Liver (tissue), 9 donors: ENCODE measurements around the gene RNASE7. TPM values are rescaled to one million over a fixed set of nuclear protein-coding genes. Genes with fewer than 3 reads are reported as not detected.

Experiments
- DNase-seq: peaks from one replicate; pipeline ENCODE4 v3.0.0-alpha.2; 2017; ENCODE audit warnings: low spot score
- H3K27ac ChIP-seq, 2 donors: one replicate each; pipeline ENCODE4 v1.7.0; 2013; ENCODE audit warnings: inconsistent platforms in 2 of 2, low read length in 2 of 2, control low read depth in 1 of 2, low read depth in 1 of 2, mild to moderate bottlenecking in 1 of 2
- H3K27me3 ChIP-seq, 4 donors: one replicate each; pipeline versions ENCODE4 v1.6.1 to v1.7.0; 2013; ENCODE audit warnings: low read length in 3 of 4, inconsistent platforms in 1 of 4, mild to moderate bottlenecking in 1 of 4, moderate library complexity in 1 of 4; ENCODE audit not compliant: control insufficient read depth in 4 of 4, insufficient read depth in 4 of 4
- H3K36me3 ChIP-seq, 4 donors: one replicate each; pipeline versions ENCODE4 v1.6.1 to v1.7.0; 2013; ENCODE audit warnings: low read length in 3 of 4, mild to moderate bottlenecking in 3 of 4, low read depth in 1 of 4, moderate library complexity in 1 of 4; ENCODE audit not compliant: control insufficient read depth in 4 of 4, insufficient read depth in 3 of 4
- H3K4me1 ChIP-seq, 4 donors: one replicate each; pipeline versions ENCODE4 v1.6.1 to v1.7.0; 2013; ENCODE audit warnings: low read length in 3 of 4, mild to moderate bottlenecking in 3 of 4, moderate library complexity in 1 of 4; ENCODE audit not compliant: control insufficient read depth in 4 of 4, insufficient read depth in 4 of 4
- H3K4me3 ChIP-seq, 3 donors: one replicate each; pipeline versions ENCODE4 v1.6.1 to v1.7.0; 2013; ENCODE audit warnings: low read length in 3 of 3, control low read depth in 1 of 3, low read depth in 1 of 3, mild to moderate bottlenecking in 1 of 3
- H3K9ac ChIP-seq, 2 donors: one replicate each; pipeline ENCODE4 v1.7.0; 2013; ENCODE audit warnings: low read length in 2 of 2, mild to moderate bottlenecking in 2 of 2, moderate library complexity in 2 of 2, control low read depth in 1 of 2, low read depth in 1 of 2
- H3K9me3 ChIP-seq, 4 donors: one replicate each; pipeline versions ENCODE4 v1.6.1 to v1.7.0; 2013; ENCODE audit warnings: low read length in 3 of 4; ENCODE audit not compliant: control insufficient read depth in 4 of 4
- EGR1 ChIP-seq, 2 donors: IDR thresholded peaks; 2 replicates each; pipeline ENCODE4 v1.6.1; 2016 to 2018; ENCODE audit warnings: antibody characterized with exemption in 2 of 2, low read depth in 2 of 2
- FOXA1 ChIP-seq: IDR thresholded peaks from 2 replicates; pipeline ENCODE4 v1.6.1; 2016; ENCODE audit warnings: antibody characterized with exemption
- FOXA2 ChIP-seq: IDR thresholded peaks from 2 replicates; pipeline ENCODE4 v1.6.1; 2016; ENCODE audit warnings: antibody characterized with exemption
- GABPA ChIP-seq, 2 donors: IDR thresholded peaks in 1 of 2; conservative IDR thresholded peaks in 1 of 2; 2 replicates each; pipeline ENCODE4 v1.6.1; 2016; ENCODE audit warnings: antibody characterized with exemption in 2 of 2, mild to moderate bottlenecking in 1 of 2, moderate library complexity in 1 of 2
- HNF4A ChIP-seq, 2 donors: conservative IDR thresholded peaks; 2 replicates each; pipeline ENCODE4 v1.6.1; 2016; ENCODE audit warnings: antibody characterized with exemption in 2 of 2, mild to moderate bottlenecking in 2 of 2
- HNF4G ChIP-seq: IDR thresholded peaks from 2 replicates; pipeline ENCODE4 v1.6.1; 2016; ENCODE audit warnings: antibody characterized with exemption
- JUND ChIP-seq, 2 donors: IDR thresholded peaks; 2 replicates each; pipeline ENCODE4 v1.6.1; 2016; ENCODE audit warnings: antibody characterized with exemption in 2 of 2
- NR2F2 ChIP-seq: IDR thresholded peaks from 2 replicates; pipeline ENCODE4 v1.6.1; 2016; ENCODE audit warnings: antibody characterized with exemption
- RAD21 ChIP-seq, 2 donors: IDR thresholded peaks; 2 replicates each; pipeline ENCODE4 v1.6.1; 2016; ENCODE audit warnings: antibody characterized with exemption in 2 of 2, mild to moderate bottlenecking in 2 of 2
- RXRA ChIP-seq, 2 donors: IDR thresholded peaks; 2 replicates each; pipeline ENCODE4 v1.6.1; 2017 to 2018; ENCODE audit warnings: antibody characterized with exemption in 2 of 2, mild to moderate bottlenecking in 1 of 2
- SP1 ChIP-seq: IDR thresholded peaks from 2 replicates; pipeline ENCODE4 v1.6.1; 2018; ENCODE audit warnings: antibody characterized with exemption, mild to moderate bottlenecking
- TAF1 ChIP-seq: conservative IDR thresholded peaks from 2 replicates; pipeline ENCODE4 v1.6.1; 2016; ENCODE audit warnings: antibody characterized with exemption, mild to moderate bottlenecking
- YY1 ChIP-seq: IDR thresholded peaks from 2 replicates; pipeline ENCODE4 v1.6.1; 2016; ENCODE audit warnings: antibody characterized with exemption, mild to moderate bottlenecking
- WGBS: extraction: QIAGEN DNeasy Blood & Tissue Kit; methylation state at CpG from one replicate; pipeline ENCODE4 v1.1.7; 2013; 5-methylcytosine and 5-hydroxymethylcytosine counted together
- polyA plus RNA-seq, 2 donors: library from polyadenylated mRNA; stranded (reverse) in 1 of 2; unstranded in 1 of 2; fragments of 200-250 nt in 1 of 2; fragments of >200 nt in 1 of 2; fragmentation: Nextera tagmentation in 1 of 2; extraction: Ambion mirVana in 1 of 2; gene quantifications; one replicate each; pipeline versions ENCODE4 v1.2.1 to v1.2.3, GENCODE V29; 2013 to 2015
- total RNA-seq, 2 donors: library from RNA; depleted of rRNA; stranded (reverse); fragments of >200 nt; gene quantifications; one replicate each; pipeline ENCODE4 v1.2.3, GENCODE V29; 2014
- TF ChIP-seq, protein P1 (sequence below): IDR thresholded peaks from 2 replicates; pipeline ENCODE4 v1.6.1; 2016; ENCODE audit warnings: antibody characterized with exemption
- TF ChIP-seq, protein P2 (sequence below): IDR thresholded peaks from 2 replicates; pipeline ENCODE4 v1.6.1; 2016; ENCODE audit warnings: antibody characterized with exemption
- TF ChIP-seq, protein P3 (sequence below): fragments of 150-350 bp; IDR thresholded peaks from 2 replicates; pipeline ENCODE4 v1.5.1; 2017; ENCODE audit warnings: improper control_type of control experiment, low read depth, low read length; ENCODE audit not compliant: missing input control
- TF ChIP-seq, protein P4 (sequence below): IDR thresholded peaks from 2 replicates; pipeline ENCODE4 v1.6.1; 2016; ENCODE audit warnings: antibody characterized with exemption
- TF ChIP-seq, protein P5 (sequence below): IDR thresholded peaks from 2 replicates; pipeline ENCODE4 v1.6.1; 2016; ENCODE audit warnings: antibody characterized with exemption, mild to moderate bottlenecking
- donor health status: healthy.
- donor health status: healthy.
- donor health status: healthy.
- donor health status: healthy.
- donor health status: healthy.

Gene RNASE7
- total and polyA plus RNA-seq, 4 donors: 0.11 to 0.33 (median 0.12) TPM; not detected in 1

DNA sequence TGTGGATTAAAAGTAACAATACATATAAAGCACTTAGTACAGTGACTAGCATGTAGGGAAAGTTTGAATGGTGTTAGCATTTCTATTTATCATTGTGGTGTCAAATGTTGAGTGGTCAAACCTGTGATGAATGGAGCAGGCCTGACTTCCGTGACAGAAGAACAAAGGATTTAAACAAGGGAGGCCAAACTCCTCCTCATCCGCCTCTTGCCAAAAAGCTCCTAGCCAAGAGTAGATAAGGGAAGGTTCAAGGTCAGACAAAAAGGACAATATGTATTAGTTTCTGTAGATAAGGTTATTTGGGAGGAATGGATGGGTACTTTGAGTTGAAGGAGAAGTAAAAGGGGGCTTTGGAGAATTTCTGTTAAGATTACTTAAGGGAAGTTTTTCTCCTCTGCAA is 6.5 kb downstream of the RNASE7 start:
- DNase-seq: no peak
- Histone ChIP-seq H3K27ac (peak overlapping the region; percentile 27 to 33), H3K4me1 (peaks cover 30 to 72% (median 45%) of the 10 kb centered on the region in 4 donors), H3K9ac (no peak overlapping the region), H3K9me3 (no peaks in the 10 kb centered on the region), H3K4me3 (no peak overlapping the region), H3K27me3 (no peaks in the 10 kb centered on the region), H3K36me3 (no peaks in the 10 kb centered on the region)
- WGBS: 34% methylated on average over 2 of the region's 2 CpGs
- TF ChIP-seq, protein P1, sequence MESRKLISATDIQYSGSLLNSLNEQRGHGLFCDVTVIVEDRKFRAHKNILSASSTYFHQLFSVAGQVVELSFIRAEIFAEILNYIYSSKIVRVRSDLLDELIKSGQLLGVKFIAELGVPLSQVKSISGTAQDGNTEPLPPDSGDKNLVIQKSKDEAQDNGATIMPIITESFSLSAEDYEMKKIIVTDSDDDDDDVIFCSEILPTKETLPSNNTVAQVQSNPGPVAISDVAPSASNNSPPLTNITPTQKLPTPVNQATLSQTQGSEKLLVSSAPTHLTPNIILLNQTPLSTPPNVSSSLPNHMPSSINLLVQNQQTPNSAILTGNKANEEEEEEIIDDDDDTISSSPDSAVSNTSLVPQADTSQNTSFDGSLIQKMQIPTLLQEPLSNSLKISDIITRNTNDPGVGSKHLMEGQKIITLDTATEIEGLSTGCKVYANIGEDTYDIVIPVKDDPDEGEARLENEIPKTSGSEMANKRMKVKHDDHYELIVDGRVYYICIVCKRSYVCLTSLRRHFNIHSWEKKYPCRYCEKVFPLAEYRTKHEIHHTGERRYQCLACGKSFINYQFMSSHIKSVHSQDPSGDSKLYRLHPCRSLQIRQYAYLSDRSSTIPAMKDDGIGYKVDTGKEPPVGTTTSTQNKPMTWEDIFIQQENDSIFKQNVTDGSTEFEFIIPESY: peak; percentile 30
- peak in 1 of 2 donors; percentile 23 for TF ChIP-seq GABPA (IDR thresholded peaks at IDR 0.05 in 1 of 2, conservative IDR thresholded peaks at IDR 0.05 in 1 of 2)
- peak; percentile 65 for TF ChIP-seq SP1
- peak; percentile 81 for TF ChIP-seq NR2F2
- TF ChIP-seq TAF1: no peak
- no peak for TF ChIP-seq EGR1 (IDR thresholded peaks at IDR 0.05; ENCODE audit: low read depth in 2 of 2)
- TF ChIP-seq FOXA2: peak; percentile 22
- TF ChIP-seq, protein P2, sequence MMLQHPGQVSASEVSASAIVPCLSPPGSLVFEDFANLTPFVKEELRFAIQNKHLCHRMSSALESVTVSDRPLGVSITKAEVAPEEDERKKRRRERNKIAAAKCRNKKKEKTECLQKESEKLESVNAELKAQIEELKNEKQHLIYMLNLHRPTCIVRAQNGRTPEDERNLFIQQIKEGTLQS: no peak
- TF ChIP-seq RAD21 (IDR thresholded peaks at IDR 0.05): no peak
- peak; percentile 26 for TF ChIP-seq YY1
- peak; percentile 34 for TF ChIP-seq HNF4G
- TF ChIP-seq, protein P3, sequence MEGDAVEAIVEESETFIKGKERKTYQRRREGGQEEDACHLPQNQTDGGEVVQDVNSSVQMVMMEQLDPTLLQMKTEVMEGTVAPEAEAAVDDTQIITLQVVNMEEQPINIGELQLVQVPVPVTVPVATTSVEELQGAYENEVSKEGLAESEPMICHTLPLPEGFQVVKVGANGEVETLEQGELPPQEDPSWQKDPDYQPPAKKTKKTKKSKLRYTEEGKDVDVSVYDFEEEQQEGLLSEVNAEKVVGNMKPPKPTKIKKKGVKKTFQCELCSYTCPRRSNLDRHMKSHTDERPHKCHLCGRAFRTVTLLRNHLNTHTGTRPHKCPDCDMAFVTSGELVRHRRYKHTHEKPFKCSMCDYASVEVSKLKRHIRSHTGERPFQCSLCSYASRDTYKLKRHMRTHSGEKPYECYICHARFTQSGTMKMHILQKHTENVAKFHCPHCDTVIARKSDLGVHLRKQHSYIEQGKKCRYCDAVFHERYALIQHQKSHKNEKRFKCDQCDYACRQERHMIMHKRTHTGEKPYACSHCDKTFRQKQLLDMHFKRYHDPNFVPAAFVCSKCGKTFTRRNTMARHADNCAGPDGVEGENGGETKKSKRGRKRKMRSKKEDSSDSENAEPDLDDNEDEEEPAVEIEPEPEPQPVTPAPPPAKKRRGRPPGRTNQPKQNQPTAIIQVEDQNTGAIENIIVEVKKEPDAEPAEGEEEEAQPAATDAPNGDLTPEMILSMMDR: no peak
- TF ChIP-seq JUND (IDR thresholded peaks at IDR 0.05): no peak
- TF ChIP-seq, protein P4, sequence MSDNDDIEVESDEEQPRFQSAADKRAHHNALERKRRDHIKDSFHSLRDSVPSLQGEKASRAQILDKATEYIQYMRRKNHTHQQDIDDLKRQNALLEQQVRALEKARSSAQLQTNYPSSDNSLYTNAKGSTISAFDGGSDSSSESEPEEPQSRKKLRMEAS: peak; percentile 45
- no peak for TF ChIP-seq FOXA1
- TF ChIP-seq, protein P5, sequence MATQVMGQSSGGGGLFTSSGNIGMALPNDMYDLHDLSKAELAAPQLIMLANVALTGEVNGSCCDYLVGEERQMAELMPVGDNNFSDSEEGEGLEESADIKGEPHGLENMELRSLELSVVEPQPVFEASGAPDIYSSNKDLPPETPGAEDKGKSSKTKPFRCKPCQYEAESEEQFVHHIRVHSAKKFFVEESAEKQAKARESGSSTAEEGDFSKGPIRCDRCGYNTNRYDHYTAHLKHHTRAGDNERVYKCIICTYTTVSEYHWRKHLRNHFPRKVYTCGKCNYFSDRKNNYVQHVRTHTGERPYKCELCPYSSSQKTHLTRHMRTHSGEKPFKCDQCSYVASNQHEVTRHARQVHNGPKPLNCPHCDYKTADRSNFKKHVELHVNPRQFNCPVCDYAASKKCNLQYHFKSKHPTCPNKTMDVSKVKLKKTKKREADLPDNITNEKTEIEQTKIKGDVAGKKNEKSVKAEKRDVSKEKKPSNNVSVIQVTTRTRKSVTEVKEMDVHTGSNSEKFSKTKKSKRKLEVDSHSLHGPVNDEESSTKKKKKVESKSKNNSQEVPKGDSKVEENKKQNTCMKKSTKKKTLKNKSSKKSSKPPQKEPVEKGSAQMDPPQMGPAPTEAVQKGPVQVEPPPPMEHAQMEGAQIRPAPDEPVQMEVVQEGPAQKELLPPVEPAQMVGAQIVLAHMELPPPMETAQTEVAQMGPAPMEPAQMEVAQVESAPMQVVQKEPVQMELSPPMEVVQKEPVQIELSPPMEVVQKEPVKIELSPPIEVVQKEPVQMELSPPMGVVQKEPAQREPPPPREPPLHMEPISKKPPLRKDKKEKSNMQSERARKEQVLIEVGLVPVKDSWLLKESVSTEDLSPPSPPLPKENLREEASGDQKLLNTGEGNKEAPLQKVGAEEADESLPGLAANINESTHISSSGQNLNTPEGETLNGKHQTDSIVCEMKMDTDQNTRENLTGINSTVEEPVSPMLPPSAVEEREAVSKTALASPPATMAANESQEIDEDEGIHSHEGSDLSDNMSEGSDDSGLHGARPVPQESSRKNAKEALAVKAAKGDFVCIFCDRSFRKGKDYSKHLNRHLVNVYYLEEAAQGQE: no peak
- TF ChIP-seq RXRA (IDR thresholded peaks at IDR 0.05): peak; percentile 83 to 84
- peak; percentile 77 to 79 for TF ChIP-seq HNF4A (conservative IDR thresholded peaks at IDR 0.05)
